HG03066 (cell line): ENCODE results near the gene ZNF614.
"Not testable (repeated sequence)": the region's sequence is repeated elsewhere in the genome, so short reads cannot be mapped to it uniquely, and the experiment has no call there.

ENCODE experiments used
- ATAC-seq: cut with Tn5 transposase; IDR thresholded peaks from one replicate; pipeline ENCODE4 v1.9.1; 2021; ENCODE audit warnings: low read depth; ENCODE audit not compliant: unreplicated experiment

ZNF614 gene

DNA sequence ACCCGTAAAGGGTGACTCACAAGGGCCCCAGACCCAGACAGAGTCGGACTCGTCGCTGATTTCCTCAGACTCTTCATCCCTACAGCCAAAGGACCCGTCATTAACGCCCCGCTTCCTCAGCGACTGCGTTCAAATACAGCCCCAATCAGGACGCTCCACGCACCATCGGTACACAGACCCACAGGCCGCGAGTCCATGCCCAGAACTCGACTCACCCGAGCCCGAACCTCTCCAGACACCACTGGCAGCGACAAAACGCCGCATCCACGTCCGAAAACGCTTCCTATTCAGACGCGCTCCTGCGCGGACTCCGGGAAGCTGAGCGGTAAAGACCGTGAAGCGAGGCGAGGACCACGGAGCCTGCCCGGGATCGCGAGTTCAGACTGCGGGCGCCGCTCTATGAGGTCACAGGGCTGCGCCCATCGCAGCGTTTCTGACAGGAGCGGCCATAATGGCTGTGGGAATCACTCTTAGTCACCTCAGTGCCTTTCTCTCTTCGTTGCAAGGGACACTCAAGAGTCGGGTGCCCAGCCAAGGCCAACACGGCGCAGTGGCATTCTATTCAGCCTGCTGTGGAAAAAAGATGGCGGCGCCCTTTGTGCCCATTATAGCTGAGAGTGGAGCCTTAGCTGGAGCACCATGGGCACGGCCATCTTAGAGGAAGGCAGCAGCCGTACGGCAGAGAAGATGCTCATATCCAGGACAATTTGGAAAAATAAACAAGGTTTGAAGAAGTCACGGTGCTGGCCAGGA lies at the start of gene ZNF614:
TSS of gene ZNF614 (minus strand) at position 353 of the 753 bp plus-strand sequence. CDS start 2,634 bp downstream, outside the sequence.
- peak; percentile 74 for ATAC-seq

DNA sequence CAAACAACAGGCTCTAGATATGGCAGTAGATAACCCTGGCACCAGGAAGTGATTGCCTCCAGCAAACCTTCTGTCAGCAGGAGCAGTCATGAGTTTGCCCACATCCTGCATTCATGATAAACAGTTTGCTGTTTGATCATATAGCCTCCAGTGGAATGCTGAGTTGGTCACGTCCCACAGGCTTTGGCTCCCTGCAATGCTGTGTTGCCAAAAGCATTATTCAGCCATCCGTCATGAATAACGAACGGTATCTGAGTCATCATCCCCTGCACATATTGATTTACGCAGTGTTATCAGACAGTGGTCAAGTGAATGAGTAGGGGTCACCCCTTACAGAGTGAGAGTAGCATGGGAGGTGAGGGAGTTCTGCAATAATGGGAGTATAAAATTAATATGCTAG lies 42.3 kb upstream of the ZNF614 start:
- no peak for ATAC-seq

DNA sequence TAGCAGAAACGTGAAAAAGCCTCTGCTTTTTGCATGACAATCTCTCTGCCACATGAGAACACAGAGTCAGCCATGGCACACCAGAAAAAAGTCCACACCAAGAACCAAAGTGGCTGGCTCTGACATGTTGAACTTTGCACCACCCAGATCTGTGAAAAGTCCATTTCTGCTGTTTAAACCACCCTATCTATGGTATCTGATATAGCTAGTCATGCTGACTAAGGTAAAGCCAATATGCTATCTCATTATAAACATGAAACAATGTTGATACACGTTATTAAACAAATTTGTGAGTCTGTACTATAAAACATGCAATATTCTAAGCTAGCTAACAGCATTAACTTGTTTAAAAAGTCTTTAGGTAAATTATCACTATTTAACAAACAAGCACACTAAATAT lies 41.5 kb upstream of the ZNF614 start:
- ATAC-seq, result no peak

DNA sequence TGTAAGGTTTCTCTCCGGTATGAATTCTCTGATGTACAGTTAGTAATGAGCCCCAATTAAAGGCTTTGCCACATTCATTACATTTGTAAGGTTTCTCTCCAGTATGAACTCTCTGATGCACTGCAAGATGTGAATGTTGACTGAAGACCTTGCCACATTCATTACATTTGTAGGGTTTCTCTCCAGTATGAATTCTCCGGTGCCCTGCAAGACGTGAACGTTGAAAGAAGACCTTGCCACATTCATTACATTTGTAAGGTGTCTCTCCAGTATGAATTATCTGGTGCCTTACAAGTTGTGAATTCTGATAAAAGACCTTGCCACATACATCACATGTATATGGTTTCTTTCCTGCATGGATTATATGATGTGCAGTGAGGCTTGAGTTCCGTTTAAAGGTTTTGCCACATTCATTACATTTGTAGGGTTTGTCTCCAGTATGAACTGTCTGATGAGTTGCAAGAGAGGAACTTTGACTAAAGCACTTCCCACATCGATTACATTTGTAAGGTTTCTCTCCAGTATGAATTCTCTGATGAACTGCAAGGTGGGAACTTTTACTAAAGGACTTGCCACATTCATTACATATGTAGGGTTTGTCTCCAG lies 38.2 kb upstream of the ZNF614 start:
- ATAC-seq, result no peak

DNA sequence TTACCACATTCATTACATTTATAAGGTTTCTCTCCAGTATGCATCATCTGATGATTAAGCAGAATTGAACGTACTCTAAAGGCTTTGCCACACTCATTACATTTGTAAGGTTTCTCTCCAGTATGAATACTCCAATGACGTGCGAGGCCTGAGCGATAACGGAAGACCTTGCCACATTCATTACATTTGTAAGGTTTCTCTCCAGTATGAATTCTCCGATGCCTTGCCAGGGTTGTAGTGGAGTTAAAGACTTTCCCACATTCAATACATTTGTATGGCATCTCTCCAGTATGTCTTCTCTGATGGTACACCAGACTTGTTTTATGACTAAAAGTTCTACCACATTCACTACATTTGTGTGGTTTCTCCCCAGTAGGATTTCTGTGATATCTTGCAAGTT lies 37.2 kb upstream of the ZNF614 start:
- no peak for ATAC-seq

DNA sequence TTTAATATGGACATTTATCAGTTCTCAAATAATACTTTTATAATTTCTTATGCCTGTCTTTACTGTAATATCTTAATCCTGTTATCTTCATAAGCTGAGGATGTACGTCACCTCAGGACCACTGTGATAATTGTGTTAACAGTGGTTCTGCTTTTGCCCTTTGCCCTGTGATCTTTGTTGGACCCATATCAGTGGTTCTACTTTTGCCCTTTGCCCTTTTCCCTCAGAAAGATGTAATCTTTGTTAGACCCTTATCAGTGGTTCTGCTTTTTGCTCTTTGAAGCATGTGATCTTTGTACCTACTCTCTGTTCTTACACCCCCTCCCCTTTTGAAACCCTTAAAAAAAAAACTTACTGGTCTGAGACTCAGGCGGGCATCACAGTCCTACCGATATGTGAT lies 28.3 kb upstream of the ZNF614 start:
- not testable (repeated sequence) for ATAC-seq

DNA sequence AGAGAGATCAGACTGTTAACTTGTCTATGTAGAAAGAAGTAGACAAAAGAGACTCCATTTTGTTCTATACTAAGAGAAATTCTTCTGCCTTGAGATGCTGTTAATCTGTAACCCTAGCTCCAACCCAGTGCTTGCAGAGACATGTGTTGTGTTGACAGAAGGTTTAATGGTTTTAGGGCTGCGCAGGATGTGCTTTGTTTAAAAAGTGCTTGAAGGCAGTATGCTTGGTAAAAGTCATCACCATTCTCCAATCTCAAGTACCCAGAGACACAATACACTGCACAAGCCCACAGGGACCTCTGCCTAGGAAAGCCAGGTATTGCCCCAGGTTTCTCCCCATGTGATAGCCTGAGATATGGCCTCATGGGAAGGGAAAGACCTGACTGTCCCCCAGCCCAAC lies 23.6 kb upstream of the ZNF614 start:
- not testable (repeated sequence) for ATAC-seq

DNA sequence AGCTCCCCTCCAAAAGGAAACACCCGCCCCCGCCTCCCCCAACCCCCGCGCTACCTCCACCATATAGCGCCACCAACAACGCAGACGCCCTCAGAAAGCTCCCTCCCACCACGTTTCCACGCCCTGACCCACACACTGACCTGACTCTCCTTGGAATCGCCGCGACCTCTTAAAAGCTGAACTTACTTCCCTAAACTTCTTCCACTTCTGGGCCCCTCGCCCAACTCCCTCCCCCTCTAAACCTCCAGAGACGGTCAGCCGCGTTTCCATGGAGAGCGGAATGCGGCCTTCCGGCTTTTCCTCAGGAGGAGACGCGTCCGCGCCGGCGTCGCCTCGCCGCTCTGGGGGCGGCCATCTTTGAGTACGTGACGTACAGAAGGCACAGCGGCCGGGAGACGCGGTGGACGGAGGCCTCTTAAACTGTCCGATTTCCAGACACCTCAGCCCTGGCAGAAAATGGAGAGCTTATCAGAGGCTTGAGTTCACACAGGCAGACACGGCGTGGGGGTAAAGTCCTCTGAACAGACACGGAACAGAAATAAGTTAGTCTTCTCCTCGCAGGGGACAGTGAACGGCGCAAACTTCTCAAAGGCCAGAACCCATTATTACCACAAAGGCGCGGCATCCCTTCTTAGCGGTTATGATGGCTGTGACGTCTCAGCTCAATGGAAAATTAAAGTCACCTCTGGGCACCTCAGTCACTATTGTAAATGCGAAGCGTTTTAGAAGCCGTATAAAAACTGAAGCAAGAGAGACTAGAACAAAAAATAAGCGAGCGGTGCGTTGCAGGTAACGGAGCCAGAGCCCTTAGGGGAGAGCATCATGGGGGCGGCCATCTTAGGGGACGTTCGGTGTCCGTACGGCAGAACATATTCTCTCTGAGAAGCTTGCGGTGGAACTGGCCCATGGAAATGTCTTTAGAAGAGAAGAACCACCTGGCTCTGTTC lies 20.6 kb upstream of the ZNF614 start, which contains the start of gene ZNF432:
TSS of gene ZNF432 (minus strand) at position 284 of the 947 bp plus-strand sequence. CDS start 1,970 bp downstream, outside the sequence.
- peak; percentile 76 for ATAC-seq

DNA sequence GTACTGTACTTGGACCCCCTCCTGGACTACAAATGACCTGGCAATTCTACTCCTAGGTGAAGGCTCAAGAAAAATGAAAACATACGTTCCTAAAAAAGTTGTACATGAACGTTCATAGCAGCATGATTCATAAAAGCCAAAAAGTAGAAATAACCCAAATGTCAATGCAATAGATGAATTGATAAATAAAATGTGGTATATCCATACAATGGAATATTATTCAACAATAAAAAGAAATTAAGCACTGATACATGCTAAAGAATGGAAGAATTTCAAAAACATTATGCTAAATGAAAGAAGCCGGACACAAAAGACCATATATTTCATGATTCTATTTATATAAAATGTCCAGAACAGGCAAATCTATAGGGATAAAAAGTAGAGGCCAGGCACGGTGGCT lies 11.0 kb upstream of the ZNF614 start:
- no peak for ATAC-seq

DNA sequence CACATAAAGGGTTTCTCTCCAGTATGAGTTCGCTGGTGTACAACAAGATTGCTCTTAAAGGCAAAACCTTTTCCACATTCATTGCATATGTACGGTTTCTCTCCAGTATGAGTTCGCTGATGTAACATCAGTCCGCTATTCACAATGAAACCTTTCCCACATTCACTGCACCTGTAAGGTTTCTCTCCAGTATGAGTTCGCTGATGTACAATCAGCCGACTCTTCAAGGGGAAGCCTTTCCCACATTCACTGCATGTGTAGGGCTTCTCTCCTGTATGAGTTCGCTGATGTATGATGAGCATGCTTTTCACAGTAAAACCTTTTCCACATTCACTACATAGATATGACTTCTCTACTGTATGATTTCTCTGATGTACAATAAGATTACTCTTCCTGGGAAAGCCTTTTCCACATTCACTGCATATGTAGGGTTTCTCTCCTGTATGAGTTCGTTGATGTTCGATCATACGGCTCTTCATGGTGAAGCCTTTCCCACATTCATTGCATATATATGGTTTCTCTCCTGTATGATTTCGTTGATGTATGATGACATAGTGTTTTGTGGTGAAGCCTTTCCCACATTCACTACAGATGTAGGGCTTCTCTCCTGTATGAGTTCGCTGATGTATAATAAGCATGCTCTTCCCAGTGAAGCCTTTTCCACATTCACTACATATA lies 6.0 kb upstream of the ZNF614 start:
- ATAC-seq, result no peak

DNA sequence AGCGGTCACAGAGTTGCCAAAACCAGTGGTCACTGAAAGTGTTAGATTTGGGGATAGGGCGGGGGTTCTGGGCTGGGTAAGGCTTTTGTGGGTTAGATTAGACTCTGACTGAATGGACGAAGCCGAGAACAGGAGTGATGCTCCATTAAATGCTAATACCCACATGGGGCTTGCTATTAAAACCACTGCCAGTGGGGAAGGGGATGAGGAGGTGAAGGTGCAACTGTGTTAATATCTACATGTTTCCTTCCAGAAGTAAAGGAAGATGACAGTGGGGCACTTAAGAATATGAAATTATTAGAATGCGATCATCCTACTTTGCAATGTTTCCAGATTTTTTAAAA lies 573 bp upstream of the ZNF614 start:
- ATAC-seq, result peak; percentile 20

DNA sequence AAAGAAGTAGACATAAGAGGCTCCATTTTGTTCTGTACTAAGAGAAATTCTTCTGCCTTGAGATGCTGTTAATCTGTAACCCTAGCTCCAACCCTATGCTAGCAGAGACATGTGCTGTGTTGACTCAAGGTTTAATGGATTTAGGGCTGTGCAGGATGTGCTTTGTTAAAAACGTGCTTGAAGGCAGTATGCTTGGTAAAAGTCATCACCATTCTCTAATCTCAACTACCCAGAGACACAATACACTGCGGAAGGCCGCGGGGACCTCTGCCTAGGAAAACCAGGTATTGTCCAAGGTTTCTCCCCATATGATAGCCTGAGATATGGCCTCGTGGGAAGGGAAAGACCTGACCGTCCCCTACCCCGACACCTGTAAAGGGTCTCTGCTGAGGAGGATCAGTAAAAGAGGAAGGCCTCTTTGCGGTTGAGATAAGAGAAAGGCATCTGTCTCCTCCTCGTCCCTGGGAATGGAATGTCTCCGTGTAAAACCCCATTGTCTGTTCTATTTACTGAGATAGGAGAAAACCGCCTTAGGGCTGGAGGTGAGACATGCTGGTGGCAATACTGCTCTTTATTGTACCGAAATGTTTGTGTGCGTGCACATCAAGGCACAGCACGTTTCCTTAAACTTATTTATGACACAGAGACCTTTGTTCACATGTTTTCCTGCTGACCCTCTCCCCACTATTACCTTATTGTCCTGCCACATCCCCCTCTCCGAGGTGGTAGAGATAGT lies 1.8 kb downstream of the ZNF614 start:
- not testable (repeated sequence) for ATAC-seq

DNA sequence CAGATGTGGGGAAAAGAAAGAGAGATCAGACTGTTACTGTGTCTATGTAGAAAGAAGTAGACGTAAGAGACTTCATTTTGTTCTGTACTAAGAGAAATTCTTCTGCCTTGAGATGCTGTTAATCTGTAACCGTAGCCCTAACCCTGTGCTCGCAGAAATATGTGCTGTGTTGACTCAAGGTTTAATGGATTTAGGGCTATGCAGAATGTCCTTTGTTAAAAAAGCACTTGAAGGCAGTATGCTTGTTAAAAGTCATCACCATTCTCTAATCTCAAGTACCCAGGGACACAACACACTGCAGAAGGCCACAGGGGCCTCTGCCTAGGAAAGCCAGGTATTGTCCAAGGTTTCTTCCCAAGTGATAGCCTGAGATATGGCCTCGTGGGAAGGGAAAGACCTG lies 3.7 kb downstream of the ZNF614 start:
- ATAC-seq, result not testable (repeated sequence)

DNA sequence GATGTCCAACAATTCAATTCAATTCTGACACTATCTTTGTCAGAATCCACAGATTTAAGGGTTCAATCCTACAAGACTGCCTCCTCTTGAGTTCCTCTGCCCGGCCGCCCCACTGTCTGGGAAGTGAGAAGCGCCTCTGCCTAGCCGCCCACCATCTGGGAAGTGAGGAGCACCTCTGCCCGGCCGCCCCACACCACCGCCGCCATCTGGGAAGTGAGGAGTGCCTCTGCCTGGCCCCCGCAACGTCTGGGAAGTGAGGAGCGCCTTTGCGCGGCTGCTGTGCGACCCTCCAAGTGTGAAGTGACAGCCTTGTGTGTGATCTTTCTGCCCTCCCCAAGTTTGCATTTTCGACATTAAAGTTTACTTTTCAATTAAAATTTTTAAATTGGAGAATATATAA lies 6.0 kb downstream of the ZNF614 start:
- no peak for ATAC-seq

DNA sequence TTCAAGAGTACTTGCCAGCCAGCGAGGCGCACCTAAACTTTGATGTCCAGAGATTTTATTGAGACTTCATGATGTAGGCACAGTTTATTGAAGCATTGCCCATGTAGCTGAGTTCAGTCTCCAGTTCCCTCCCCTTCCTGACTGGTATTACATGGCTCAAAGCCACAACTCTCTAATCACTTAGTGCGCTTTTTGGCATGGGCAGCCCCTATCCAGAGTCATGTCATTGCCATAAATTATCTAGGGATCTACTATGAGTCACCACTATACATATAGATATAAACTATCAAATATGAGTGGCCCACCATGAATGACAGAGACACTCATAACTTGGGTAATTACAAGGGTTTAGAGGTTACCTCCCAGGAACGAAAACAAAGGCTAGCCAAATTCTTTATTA lies 7.7 kb downstream of the ZNF614 start:
- ATAC-seq, result no peak

DNA sequence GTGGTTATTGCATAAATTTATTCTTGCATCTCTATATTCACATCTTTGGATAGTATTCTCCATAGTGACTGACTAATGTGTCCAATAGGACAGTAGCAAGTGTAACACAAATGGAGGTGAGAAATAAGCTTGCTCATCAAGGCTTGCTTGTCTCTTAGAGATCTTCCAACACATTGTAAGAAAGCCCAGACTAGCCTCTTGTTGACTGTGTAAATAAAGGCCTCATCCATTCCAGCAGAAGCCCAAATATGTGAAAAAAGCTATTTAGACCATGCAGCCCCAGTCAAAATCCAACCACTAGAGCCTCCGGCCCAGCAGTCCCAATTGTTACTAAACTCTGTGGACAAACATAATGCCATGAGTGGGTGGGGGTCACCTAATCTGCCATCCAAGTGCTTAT lies 17.5 kb downstream of the ZNF614 start:
- no peak for ATAC-seq

DNA sequence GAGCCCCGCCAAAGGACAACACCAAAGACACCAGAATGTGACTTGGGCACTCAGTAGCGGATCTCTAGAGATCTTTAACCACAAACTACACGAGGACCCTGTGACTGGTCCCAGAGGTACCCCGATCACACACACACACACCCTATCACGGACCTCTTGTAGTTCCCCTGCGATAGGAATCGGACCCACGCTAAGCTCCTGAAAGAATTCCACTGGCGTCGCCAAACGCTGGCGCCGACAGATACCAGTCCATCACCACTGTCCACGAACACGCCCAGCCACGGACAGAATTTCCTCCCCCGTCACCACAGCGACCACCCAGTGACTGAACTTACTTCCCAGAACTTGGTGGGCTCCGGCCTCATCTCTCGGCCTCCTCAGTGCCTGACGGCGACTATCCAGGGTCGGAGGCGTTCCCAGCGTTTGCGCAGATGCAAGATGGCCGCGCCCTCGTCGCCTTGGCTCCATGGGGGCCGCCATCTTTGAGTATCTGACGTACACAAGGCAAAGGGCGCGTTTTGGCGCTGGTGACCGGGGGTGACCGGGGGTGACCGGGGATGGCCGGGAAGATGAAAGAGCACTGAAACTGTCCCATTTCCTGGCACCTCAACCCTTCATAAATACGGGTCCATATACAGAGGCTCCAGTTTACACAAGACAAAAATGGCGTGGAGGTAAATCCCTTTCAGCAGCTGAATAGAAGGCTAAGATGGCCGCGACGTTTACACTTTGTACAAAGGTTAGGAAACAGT lies 20.2 kb downstream of the ZNF614 start, which contains the start of gene ZNF615:
TSS of gene ZNF615 (minus strand) at position 406 of the 752 bp plus-strand sequence. CDS start 4,500 bp downstream, outside the sequence.
- no peak for ATAC-seq

DNA sequence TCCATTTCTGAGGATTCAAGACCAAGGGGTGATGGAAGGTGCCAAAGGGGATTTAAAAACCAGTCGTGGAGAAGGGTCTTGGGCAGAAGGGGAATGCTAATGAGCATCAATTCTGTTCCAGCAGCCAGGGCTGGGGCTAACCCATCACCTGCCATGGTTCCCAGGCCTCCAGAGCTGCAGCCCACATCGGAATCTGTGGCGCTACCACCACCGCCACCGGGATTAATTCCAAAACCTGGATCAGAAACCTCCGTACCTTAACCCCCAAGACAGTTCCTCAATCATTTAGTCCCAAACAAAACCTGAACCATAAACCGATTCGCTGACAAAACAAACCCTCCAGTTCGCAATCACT lies 20.8 kb downstream of the ZNF614 start:
- ATAC-seq, result no peak

DNA sequence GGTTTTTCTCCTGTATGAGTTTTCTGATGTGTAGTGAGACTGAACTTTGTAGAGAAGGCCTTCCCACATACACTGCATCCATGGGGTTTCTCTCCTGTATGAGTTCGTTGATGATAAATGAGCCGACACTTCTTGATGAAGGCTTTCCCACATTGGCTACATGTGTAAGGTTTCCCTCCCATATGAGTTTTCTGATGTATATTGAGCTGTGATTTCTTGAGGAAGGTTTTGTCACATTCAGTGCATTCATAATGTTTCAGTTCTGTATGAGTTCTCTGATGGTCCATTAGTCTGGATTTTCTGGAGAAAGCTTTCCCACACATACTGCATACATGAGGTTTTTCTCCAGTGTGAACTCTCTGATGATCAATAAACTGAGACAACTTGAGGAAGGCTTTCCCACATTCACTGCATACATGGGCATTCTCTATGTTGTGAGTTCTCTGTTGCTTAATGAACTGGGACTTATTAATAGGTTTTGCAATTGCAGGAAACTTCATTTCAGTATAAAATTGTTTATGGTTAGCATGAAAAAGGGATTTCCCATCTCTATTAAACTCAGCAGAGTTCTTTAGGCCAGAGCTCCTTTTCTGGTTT lies 34.0 kb downstream of the ZNF614 start:
- ATAC-seq, result no peak
